Liver (tissue), 3 donors: ENCODE measurements around the gene KDM3B.

ENCODE experiments used
- ATF3 ChIP-seq: IDR thresholded peaks from 2 replicates; pipeline ENCODE4 v1.6.1; 2016; ENCODE audit warnings: antibody characterized with exemption
- CTCF ChIP-seq: fragments of 150-350 bp; IDR thresholded peaks from 2 replicates; pipeline ENCODE4 v1.5.1; 2017; ENCODE audit warnings: improper control_type of control experiment, low read depth, low read length; ENCODE audit not compliant: missing input control
- EGR1 ChIP-seq, 2 donors: IDR thresholded peaks; 2 replicates each; pipeline ENCODE4 v1.6.1; 2016 to 2018; ENCODE audit warnings: antibody characterized with exemption in 2 of 2, low read depth in 2 of 2
- FOXA1 ChIP-seq: IDR thresholded peaks from 2 replicates; pipeline ENCODE4 v1.6.1; 2016; ENCODE audit warnings: antibody characterized with exemption
- GABPA ChIP-seq, 2 donors: IDR thresholded peaks in 1 of 2; conservative IDR thresholded peaks in 1 of 2; 2 replicates each; pipeline ENCODE4 v1.6.1; 2016; ENCODE audit warnings: antibody characterized with exemption in 2 of 2, mild to moderate bottlenecking in 1 of 2, moderate library complexity in 1 of 2
- HNF4A ChIP-seq, 2 donors: conservative IDR thresholded peaks; 2 replicates each; pipeline ENCODE4 v1.6.1; 2016; ENCODE audit warnings: antibody characterized with exemption in 2 of 2, mild to moderate bottlenecking in 2 of 2
- JUND ChIP-seq, 2 donors: IDR thresholded peaks; 2 replicates each; pipeline ENCODE4 v1.6.1; 2016; ENCODE audit warnings: antibody characterized with exemption in 2 of 2
- MAX ChIP-seq: IDR thresholded peaks from 2 replicates; pipeline ENCODE4 v1.6.1; 2016; ENCODE audit warnings: antibody characterized with exemption
- RAD21 ChIP-seq, 2 donors: IDR thresholded peaks; 2 replicates each; pipeline ENCODE4 v1.6.1; 2016; ENCODE audit warnings: antibody characterized with exemption in 2 of 2, mild to moderate bottlenecking in 2 of 2
- REST ChIP-seq: IDR thresholded peaks from 2 replicates; pipeline ENCODE4 v1.6.1; 2016; ENCODE audit warnings: antibody characterized with exemption, mild to moderate bottlenecking
- RXRA ChIP-seq, 2 donors: IDR thresholded peaks; 2 replicates each; pipeline ENCODE4 v1.6.1; 2017 to 2018; ENCODE audit warnings: antibody characterized with exemption in 2 of 2, mild to moderate bottlenecking in 1 of 2
- SP1 ChIP-seq: IDR thresholded peaks from 2 replicates; pipeline ENCODE4 v1.6.1; 2018; ENCODE audit warnings: antibody characterized with exemption, mild to moderate bottlenecking
- TAF1 ChIP-seq: conservative IDR thresholded peaks from 2 replicates; pipeline ENCODE4 v1.6.1; 2016; ENCODE audit warnings: antibody characterized with exemption, mild to moderate bottlenecking
- YY1 ChIP-seq: IDR thresholded peaks from 2 replicates; pipeline ENCODE4 v1.6.1; 2016; ENCODE audit warnings: antibody characterized with exemption, mild to moderate bottlenecking
- donor health status: healthy.
- donor health status: healthy.

- TF ChIP-seq YY1: no peak
- peak; percentile 97 for TF ChIP-seq CTCF
- peak; percentile 95 to 97 for TF ChIP-seq RAD21 (IDR thresholded peaks at IDR 0.05)
- TF ChIP-seq MAX: no peak
- no peak for TF ChIP-seq FOXA1
- TF ChIP-seq TAF1: no peak
- no peak for TF ChIP-seq ATF3
- TF ChIP-seq GABPA (IDR thresholded peaks at IDR 0.05 in 1 of 2, conservative IDR thresholded peaks at IDR 0.05 in 1 of 2): no peak
- TF ChIP-seq RXRA (IDR thresholded peaks at IDR 0.05): peak in 1 of 2 donors; percentile 36
- no peak for TF ChIP-seq SP1
- no peak for TF ChIP-seq JUND (IDR thresholded peaks at IDR 0.05)
- no peak for TF ChIP-seq REST
- peak; percentile 92 to 94 for TF ChIP-seq EGR1 (IDR thresholded peaks at IDR 0.05; ENCODE audit: low read depth in 2 of 2)
- TF ChIP-seq HNF4A (conservative IDR thresholded peaks at IDR 0.05): no peak
These were observed 97.2 kb downstream of the KDM3B start for GRCh38 chr5:138449501-138450239.
